Sigmoid colon (tissue), 7 donors: ENCODE results near the gene CENATAC. TPM values are rescaled to one million over a fixed set of nuclear protein-coding genes. Genes with fewer than 3 reads are reported as not detected.
A peak's percentile ranks its signal among the peaks of the same experiment; 100 is the strongest.

Source experiments
- DNase-seq: peaks from one replicate; pipeline ENCODE4 v3.0.0-alpha.2; 2019
- H3K27ac ChIP-seq, 4 donors: fragments of 200-600 bp; sonication (generic); one replicate each; pipeline ENCODE4 v1.5.1; 2016 to 2019; ENCODE audit warnings: mild to moderate bottlenecking in 1 of 4
- H3K27me3 ChIP-seq, 3 donors: fragments of 200-600 bp; sonication (generic); one replicate each; pipeline ENCODE4 v1.5.1; 2019; ENCODE audit warnings: mild to moderate bottlenecking in 1 of 3
- H3K36me3 ChIP-seq, 4 donors: fragments of 200-600 bp; sonication (generic); one replicate each; pipeline ENCODE4 v1.5.1; 2016 to 2019
- H3K4me1 ChIP-seq, 4 donors: fragments of 200-600 bp; sonication (generic); one replicate each; pipeline ENCODE4 v1.5.1; 2017 to 2019
- H3K4me3 ChIP-seq, 4 donors: fragments of 200-600 bp; sonication (generic); one replicate each; pipeline ENCODE4 v1.5.1; 2017 to 2019; ENCODE audit warnings: mild to moderate bottlenecking in 2 of 4, moderate library complexity in 1 of 4
- H3K9me3 ChIP-seq, 4 donors: fragments of 200-600 bp in 3 of 4; sonication (generic) in 3 of 4; one replicate each; pipeline versions ENCODE4 v1.5.1 to v1.6.1; 2013 to 2019
- CTCF ChIP-seq, 4 experiments: fragments of 450-650 bp in 3 of 4; fragments of 200-600 bp in 1 of 4; IDR thresholded peaks; one replicate each; pipeline ENCODE4 v1.5.1; 2016 to 2019; ENCODE audit warnings: antibody characterized with exemption in 4 of 4, mild to moderate bottlenecking in 3 of 4, moderate library complexity in 2 of 4
- EP300 ChIP-seq, 4 donors: sonication (generic); formaldehyde crosslinking; IDR thresholded peaks; one replicate each; pipeline ENCODE4 v1.6.1; 2017; ENCODE audit warnings: antibody characterized with exemption in 4 of 4
- POLR2A ChIP-seq, 2 donors: fragments of 450-650 bp; IDR thresholded peaks; one replicate each; pipeline ENCODE4 v1.6.1; 2016; ENCODE audit warnings: antibody characterized with exemption in 2 of 2, mild to moderate bottlenecking in 2 of 2, moderate library complexity in 2 of 2
- POLR2AphosphoS5 ChIP-seq, 4 donors: sonication (generic); formaldehyde crosslinking; IDR thresholded peaks; one replicate each; pipeline ENCODE4 v1.6.1; 2017; ENCODE audit warnings: antibody characterized with exemption in 4 of 4
- WGBS, 2 donors: extraction: QIAGEN DNeasy Blood & Tissue Kit; methylation state at CpG; one replicate each; pipeline ENCODE4 v1.1.7; 2013; 5-methylcytosine and 5-hydroxymethylcytosine counted together
- intact Hi-C: fragments of 100-400 bp; cut with DNase I; formaldehyde crosslinking; loops from one replicate; pipeline ENCODE4 v1.15.1; 2023
- polyA plus RNA-seq, 3 donors: library from polyadenylated mRNA; stranded (reverse); fragments of 200-250 nt; gene quantifications; one replicate each; pipeline ENCODE4 v1.2.3, GENCODE V29; 2013
- total RNA-seq, 4 donors: library from RNA; depleted of rRNA; stranded (reverse); fragments of >200 nt; gene quantifications; one replicate each; pipeline ENCODE4 v1.1.0, GENCODE V29; 2016
- donor health status: healthy with polysubstance abuse.
- donor health status: Bipolar disorder and iron deficiency.
- donor health status: healthy.

CENATAC gene
- total and polyA plus RNA-seq, 7 donors = 5.3 to 60.5 (median 29.6) TPM

- Histone ChIP-seq H3K36me3 (peaks cover 33 to 86% (median 71%) of the 10 kb centered on the region in 4 donors), H3K27me3 (no peaks in the 10 kb centered on the region), H3K9me3 (no peaks in the 10 kb centered on the region), H3K4me3 (no peak overlapping the region), H3K4me1 (peaks cover 0 to 16% (median 13%) of the 10 kb centered on the region in 4 donors), H3K27ac (no peak overlapping the region)
- no peak for TF ChIP-seq POLR2A (IDR thresholded peaks at IDR 0.05)
- no peak for TF ChIP-seq POLR2AphosphoS5 (IDR thresholded peaks at IDR 0.05)
- TF ChIP-seq CTCF (IDR thresholded peaks at IDR 0.05) = no peak
- no peak for TF ChIP-seq EP300 (IDR thresholded peaks at IDR 0.05)
- no peak for DNase-seq
- intact Hi-C loops = no loop called here
- WGBS, 2 donors = 74 to 81% methylated on average over 17 of the region's 17 CpGs
Observed at GRCh38 chr11:119051440-119052162, 53.7 kb downstream of the CENATAC start.

GRCh38 chr11:119052163-119052814 is 54.4 kb downstream of the CENATAC start:
- H3K27ac ChIP-seq = no peak overlapping the region
- H3K27me3 ChIP-seq = no peaks in the 10 kb centered on the region
- TF ChIP-seq CTCF (IDR thresholded peaks at IDR 0.05) (no peak), POLR2AphosphoS5 (IDR thresholded peaks at IDR 0.05) (no peak), EP300 (IDR thresholded peaks at IDR 0.05) (no peak), POLR2A (IDR thresholded peaks at IDR 0.05) (no peak)
- peaks cover 0 to 16% (median 14%) of the 10 kb centered on the region in 4 donors for H3K4me1 ChIP-seq
- intact Hi-C loops = no loop called here
- DNase-seq = no peak
- H3K36me3 ChIP-seq = peaks cover 33 to 80% (median 67%) of the 10 kb centered on the region in 4 donors
- H3K9me3 ChIP-seq = no peaks in the 10 kb centered on the region
- no peak overlapping the region for H3K4me3 ChIP-seq
- WGBS, 2 donors = 92 to 96% methylated on average over 23 of the region's 23 CpGs

- 97% methylated on average over 10 of the region's 10 CpGs for WGBS, 2 donors
- Histone ChIP-seq H3K4me3 (no peak overlapping the region), H3K36me3 (peaks cover 17 to 58% (median 46%) of the 10 kb centered on the region in 4 donors), H3K27ac (no peak overlapping the region), H3K4me1 (peaks cover 0 to 25% (median 23%) of the 10 kb centered on the region in 4 donors), H3K9me3 (no peaks in the 10 kb centered on the region), H3K27me3 (no peaks in the 10 kb centered on the region)
- TF ChIP-seq POLR2AphosphoS5 (IDR thresholded peaks at IDR 0.05) = no peak
- no peak for TF ChIP-seq EP300 (IDR thresholded peaks at IDR 0.05)
- no peak for TF ChIP-seq CTCF (IDR thresholded peaks at IDR 0.05)
- no peak for TF ChIP-seq POLR2A (IDR thresholded peaks at IDR 0.05)
- no peak for DNase-seq
- intact Hi-C loops = no loop called here
Observed at GRCh38 chr11:119054418-119054817, 56.5 kb downstream of the CENATAC start.

- DNase-seq = no peak
- Histone ChIP-seq H3K36me3 (peaks cover 9 to 43% (median 35%) of the 10 kb centered on the region in 4 donors), H3K4me1 (peaks cover 0 to 25% (median 23%) of the 10 kb centered on the region in 4 donors), H3K9me3 (no peaks in the 10 kb centered on the region), H3K27me3 (no peaks in the 10 kb centered on the region), H3K4me3 (peak overlapping the region; percentile 68 to 96 (median 80)), H3K27ac (peak overlapping the region in 2 of 4 donors; percentile 82 to 96)
- 44 to 58% methylated on average over 6 of the region's 6 CpGs for WGBS, 2 donors
- no peak for TF ChIP-seq CTCF (IDR thresholded peaks at IDR 0.05)
- intact Hi-C loops = no loop called here
Observed at GRCh38 chr11:119055901-119056300, 58.0 kb downstream of the CENATAC start.
